Measurements from ENCODE around the gene HS6ST2. TPM values are rescaled to one million over a fixed set of nuclear protein-coding genes. Genes with fewer than 3 reads are reported as not detected.
"Not testable (repeated sequence)": the region's sequence is repeated elsewhere in the genome, so short reads cannot be mapped to it uniquely, and the experiment has no call there.

HS6ST2 gene
- under 0.01 and 2.8 TPM in 2 replicates for total RNA-seq (2012; rRNA removed)

GRCh38 chrX:132958091-132958703 lies at the start of gene HS6ST2:
Gene HS6ST2 (minus strand): TSS chrX:132958629.
- Histone ChIP-seq H3K4me3 (ENCODE audit: low read length) (no peak within 1 kb of the TSS), H3K4me1 (ENCODE audit: control insufficient read depth, insufficient read depth, low read length) (peaks cover 6% of the 10 kb centered on the region), H3K27me3 (ENCODE audit: control insufficient read depth, insufficient read depth, low read length) (peaks cover 52% of the 10 kb centered on the region), H3K4me2 (ENCODE audit: low read length) (peak within 1 kb of the TSS; percentile 61), H3K9ac (ENCODE audit: low read depth, low read length) (no peak within 1 kb of the TSS), H3K36me3 (ENCODE audit: insufficient read depth, low read length) (no peaks in the 10 kb centered on the region), H3K9me3 (replicated peaks; ENCODE audit: low read length) (no peaks in the 10 kb centered on the region)

- no peaks in the 10 kb centered on the region for H3K36me3 ChIP-seq (ENCODE audit: insufficient read depth, low read length)
- no peaks in the 10 kb centered on the region for H3K9me3 ChIP-seq (replicated peaks; ENCODE audit: low read length)
- H3K4me3 ChIP-seq (ENCODE audit: low read length) = no peak overlapping the region
- H3K4me1 ChIP-seq (ENCODE audit: control insufficient read depth, insufficient read depth, low read length) = no peaks in the 10 kb centered on the region
- H3K27me3 ChIP-seq (ENCODE audit: control insufficient read depth, insufficient read depth, low read length) = no peaks in the 10 kb centered on the region
- no peak overlapping the region for H3K9ac ChIP-seq (ENCODE audit: low read depth, low read length)
- no peak overlapping the region for H3K4me2 ChIP-seq (ENCODE audit: low read length)
These were observed 49.0 kb upstream of the HS6ST2 start for GRCh38 chrX:133007458-133007857.

- Histone ChIP-seq H3K9me3 (replicated peaks; ENCODE audit: low read length) (no peaks in the 10 kb centered on the region), H3K4me3 (ENCODE audit: low read length) (no peak overlapping the region), H3K4me2 (ENCODE audit: low read length) (no peak overlapping the region), H3K9ac (ENCODE audit: low read depth, low read length) (no peak overlapping the region), H3K36me3 (ENCODE audit: insufficient read depth, low read length) (no peaks in the 10 kb centered on the region), H3K4me1 (ENCODE audit: control insufficient read depth, insufficient read depth, low read length) (no peaks in the 10 kb centered on the region), H3K27me3 (ENCODE audit: control insufficient read depth, insufficient read depth, low read length) (peaks cover 7% of the 10 kb centered on the region)
These were observed 47.2 kb upstream of the HS6ST2 start for GRCh38 chrX:133005616-133006015.

GRCh38 chrX:133005042-133005441 lies 46.6 kb upstream of the HS6ST2 start:
- Histone ChIP-seq H3K36me3 (ENCODE audit: insufficient read depth, low read length) (no peaks in the 10 kb centered on the region), H3K9ac (ENCODE audit: low read depth, low read length) (no peak overlapping the region), H3K27me3 (ENCODE audit: control insufficient read depth, insufficient read depth, low read length) (peaks cover 8% of the 10 kb centered on the region), H3K4me1 (ENCODE audit: control insufficient read depth, insufficient read depth, low read length) (no peaks in the 10 kb centered on the region), H3K9me3 (replicated peaks; ENCODE audit: low read length) (no peaks in the 10 kb centered on the region), H3K4me3 (ENCODE audit: low read length) (no peak overlapping the region), H3K4me2 (ENCODE audit: low read length) (no peak overlapping the region)

GRCh38 chrX:132999209-132999608 lies 40.8 kb upstream of the HS6ST2 start:
- H3K4me2 ChIP-seq (ENCODE audit: low read length) = no peak overlapping the region
- peaks cover 17% of the 10 kb centered on the region for H3K27me3 ChIP-seq (ENCODE audit: control insufficient read depth, insufficient read depth, low read length)
- H3K4me1 ChIP-seq (ENCODE audit: control insufficient read depth, insufficient read depth, low read length) = no peaks in the 10 kb centered on the region
- H3K9me3 ChIP-seq (replicated peaks; ENCODE audit: low read length) = no peaks in the 10 kb centered on the region
- no peaks in the 10 kb centered on the region for H3K36me3 ChIP-seq (ENCODE audit: insufficient read depth, low read length)
- no peak overlapping the region for H3K9ac ChIP-seq (ENCODE audit: low read depth, low read length)
- H3K4me3 ChIP-seq (ENCODE audit: low read length) = no peak overlapping the region

- no peak overlapping the region for H3K4me3 ChIP-seq (ENCODE audit: low read length)
- peaks cover 15% of the 10 kb centered on the region for H3K27me3 ChIP-seq (ENCODE audit: control insufficient read depth, insufficient read depth, low read length)
- no peaks in the 10 kb centered on the region for H3K36me3 ChIP-seq (ENCODE audit: insufficient read depth, low read length)
- no peaks in the 10 kb centered on the region for H3K4me1 ChIP-seq (ENCODE audit: control insufficient read depth, insufficient read depth, low read length)
- H3K9ac ChIP-seq (ENCODE audit: low read depth, low read length) = no peak overlapping the region
- no peaks in the 10 kb centered on the region for H3K9me3 ChIP-seq (replicated peaks; ENCODE audit: low read length)
- no peak overlapping the region for H3K4me2 ChIP-seq (ENCODE audit: low read length)
These were observed 32.4 kb upstream of the HS6ST2 start for GRCh38 chrX:132990835-132991234.

- H3K4me2 ChIP-seq (ENCODE audit: low read length) = no peak overlapping the region
These were observed 28.1 kb upstream of the HS6ST2 start for GRCh38 chrX:132986556-132986955.

GRCh38 chrX:132984058-132984650 lies 25.7 kb upstream of the HS6ST2 start:
- Histone ChIP-seq H3K27me3 (ENCODE audit: control insufficient read depth, insufficient read depth, low read length) (peaks cover 15% of the 10 kb centered on the region), H3K9ac (ENCODE audit: low read depth, low read length) (no peak overlapping the region), H3K4me1 (ENCODE audit: control insufficient read depth, insufficient read depth, low read length) (no peaks in the 10 kb centered on the region)

More at GRCh38 chrX:132986556-132986955, 28.1 kb upstream of the HS6ST2 start:
- no peak overlapping the region for H3K4me3 ChIP-seq (ENCODE audit: low read length)
- no peaks in the 10 kb centered on the region for H3K9me3 ChIP-seq (replicated peaks; ENCODE audit: low read length)
- no peaks in the 10 kb centered on the region for H3K36me3 ChIP-seq (ENCODE audit: insufficient read depth, low read length)
- peaks cover 20% of the 10 kb centered on the region for H3K27me3 ChIP-seq (ENCODE audit: control insufficient read depth, insufficient read depth, low read length)
- H3K4me1 ChIP-seq (ENCODE audit: control insufficient read depth, insufficient read depth, low read length) = no peaks in the 10 kb centered on the region
- H3K9ac ChIP-seq (ENCODE audit: low read depth, low read length) = no peak overlapping the region

GRCh38 chrX:132983496-132983895 lies 25.1 kb upstream of the HS6ST2 start:
- Histone ChIP-seq H3K36me3 (ENCODE audit: insufficient read depth, low read length) (no peaks in the 10 kb centered on the region), H3K9ac (ENCODE audit: low read depth, low read length) (no peak overlapping the region), H3K4me1 (ENCODE audit: control insufficient read depth, insufficient read depth, low read length) (no peaks in the 10 kb centered on the region), H3K4me3 (ENCODE audit: low read length) (no peak overlapping the region), H3K9me3 (replicated peaks; ENCODE audit: low read length) (no peaks in the 10 kb centered on the region), H3K4me2 (ENCODE audit: low read length) (no peak overlapping the region), H3K27me3 (ENCODE audit: control insufficient read depth, insufficient read depth, low read length) (peaks cover 15% of the 10 kb centered on the region)

More at GRCh38 chrX:132984058-132984650, 25.7 kb upstream of the HS6ST2 start:
- Histone ChIP-seq H3K4me2 (ENCODE audit: low read length) (no peak overlapping the region), H3K36me3 (ENCODE audit: insufficient read depth, low read length) (no peaks in the 10 kb centered on the region), H3K9me3 (replicated peaks; ENCODE audit: low read length) (no peaks in the 10 kb centered on the region), H3K4me3 (ENCODE audit: low read length) (no peak overlapping the region)

GRCh38 chrX:132980035-132980434 lies 21.6 kb upstream of the HS6ST2 start:
- not testable (repeated sequence) for H3K36me3 ChIP-seq (ENCODE audit: insufficient read depth, low read length); H3K4me1 ChIP-seq (ENCODE audit: control insufficient read depth, insufficient read depth, low read length); H3K4me2 ChIP-seq (ENCODE audit: low read length); H3K4me3 ChIP-seq (ENCODE audit: low read length); H3K9me3 ChIP-seq (replicated peaks; ENCODE audit: low read length); H3K9ac ChIP-seq (ENCODE audit: low read depth, low read length)
- peaks cover 13% of the 10 kb centered on the region for H3K27me3 ChIP-seq (ENCODE audit: control insufficient read depth, insufficient read depth, low read length)

- H3K27me3 ChIP-seq (ENCODE audit: control insufficient read depth, insufficient read depth, low read length) = peaks cover 38% of the 10 kb centered on the region
- H3K36me3 ChIP-seq (ENCODE audit: insufficient read depth, low read length) = no peaks in the 10 kb centered on the region
- no peaks in the 10 kb centered on the region for H3K9me3 ChIP-seq (replicated peaks; ENCODE audit: low read length)
- H3K9ac ChIP-seq (ENCODE audit: low read depth, low read length) = no peak overlapping the region
- no peaks in the 10 kb centered on the region for H3K4me1 ChIP-seq (ENCODE audit: control insufficient read depth, insufficient read depth, low read length)
- no peak overlapping the region for H3K4me3 ChIP-seq (ENCODE audit: low read length)
- no peak overlapping the region for H3K4me2 ChIP-seq (ENCODE audit: low read length)
These were observed 10.0 kb upstream of the HS6ST2 start for GRCh38 chrX:132968296-132968949.
